HG02870 (cell line): Measurements from ENCODE around the gene ATP13A4.

Experiments
- ATAC-seq: cut with Tn5 transposase; IDR thresholded peaks from one replicate; pipeline ENCODE4 v1.9.1; 2021; ENCODE audit warnings: mild to moderate bottlenecking, moderate library complexity; ENCODE audit not compliant: unreplicated experiment

Gene ATP13A4

GRCh38 chr3:193499801-193500485 is 54.8 kb downstream of the ATP13A4 start:
- ATAC-seq: no peak

GRCh38 chr3:193499136-193499770 is 55.4 kb downstream of the ATP13A4 start:
- ATAC-seq: no peak

GRCh38 chr3:193498215-193498614 is 56.5 kb downstream of the ATP13A4 start:
- no peak for ATAC-seq

GRCh38 chr3:193496658-193497057 is 58.0 kb downstream of the ATP13A4 start:
- ATAC-seq: no peak

GRCh38 chr3:193491026-193491425 is 63.7 kb downstream of the ATP13A4 start:
- ATAC-seq: no peak

GRCh38 chr3:193490580-193490979 is 64.1 kb downstream of the ATP13A4 start:
- no peak for ATAC-seq

GRCh38 chr3:193489949-193490348 is 64.7 kb downstream of the ATP13A4 start:
- ATAC-seq: no peak

- no peak for ATAC-seq
Observed at GRCh38 chr3:193488741-193489140, 66.0 kb downstream of the ATP13A4 start.

GRCh38 chr3:193483988-193484539 is 70.6 kb downstream of the ATP13A4 start:
- ATAC-seq: no peak

- no peak for ATAC-seq
Observed at GRCh38 chr3:193481436-193481835, 73.3 kb downstream of the ATP13A4 start.

- ATAC-seq: no peak
Observed at GRCh38 chr3:193474446-193474845, 80.2 kb downstream of the ATP13A4 start.

- no peak for ATAC-seq
Observed at GRCh38 chr3:193470710-193471109, 84.0 kb downstream of the ATP13A4 start.

GRCh38 chr3:193465992-193466608 is 88.6 kb downstream of the ATP13A4 start:
- no peak for ATAC-seq

- no peak for ATAC-seq
Observed at GRCh38 chr3:193464889-193465288, 89.8 kb downstream of the ATP13A4 start.

GRCh38 chr3:193457526-193457925 is 97.2 kb downstream of the ATP13A4 start:
- ATAC-seq: no peak

GRCh38 chr3:193452338-193452737 is 102.4 kb downstream of the ATP13A4 start:
- no peak for ATAC-seq

- ATAC-seq: no peak
Observed at GRCh38 chr3:193451902-193452301, 102.8 kb downstream of the ATP13A4 start.

GRCh38 chr3:193446965-193447602 is 107.6 kb downstream of the ATP13A4 start:
- ATAC-seq: no peak

- no peak for ATAC-seq
Observed at GRCh38 chr3:193439423-193439822, 115.3 kb downstream of the ATP13A4 start.

- no peak for ATAC-seq
Observed at GRCh38 chr3:193418576-193419373, 135.9 kb downstream of the ATP13A4 start.

- ATAC-seq: no peak
Observed at GRCh38 chr3:193416629-193417028, 138.1 kb downstream of the ATP13A4 start.
